Common myeloid progenitor, CD34-positive (primary cell): ENCODE results near the gene STRIP2.
"Not testable (repeated sequence)": the region's sequence is repeated elsewhere in the genome, so short reads cannot be mapped to it uniquely, and the experiment has no call there.

Experiments used
- CTCF ChIA-PET: fragments of 350-600 bp; sonication (Branson Sonifier 250); formaldehyde crosslinking; loops from one replicate; lab custom pipeline; 2021; ENCODE audit warnings: antibody characterized with exemption; lab: Charles Lee
- POLR2A ChIA-PET: fragments of 350-600 bp; sonication (Branson Sonifier 250); formaldehyde crosslinking; loops from one replicate; lab custom pipeline; 2021; ENCODE audit warnings: antibody characterized with exemption; lab: Charles Lee
- DNase-seq, 3 donors: peaks; one replicate each; pipeline versions ENCODE4 v3.0.0 to v3.0.0-alpha.2; 2013
- H3K27ac ChIP-seq, 2 experiments: 1 replicate in 1 of 2; 2 replicates in 1 of 2; pipeline ENCODE4 v1.7.0; 2013; ENCODE audit warnings: inconsistent platforms in 2 of 2, low read length in 2 of 2, mild to moderate bottlenecking in 2 of 2, low read depth in 1 of 2, moderate library complexity in 1 of 2; ENCODE audit not compliant: severe bottlenecking in 2 of 2, insufficient read depth in 1 of 2, poor library complexity in 1 of 2
- H3K27me3 ChIP-seq, 5 experiments: replicated peaks in 2 of 5; 1 replicate in 3 of 5; 2 replicates in 2 of 5; pipeline versions ENCODE4 v1.6.1 to v1.7.0; 2013; ENCODE audit warnings: low read length in 4 of 5, mild to moderate bottlenecking in 2 of 5, moderate library complexity in 2 of 5, inconsistent platforms in 1 of 5; ENCODE audit not compliant: insufficient read depth in 5 of 5, control insufficient read depth in 4 of 5
- H3K36me3 ChIP-seq, 4 experiments: 1 replicate in 2 of 4; 2 replicates in 2 of 4; pipeline versions ENCODE4 v1.6.1 to v1.7.0; 2013; ENCODE audit warnings: low read length in 3 of 4, control low read depth in 1 of 4, mild to moderate bottlenecking in 1 of 4; ENCODE audit not compliant: control insufficient read depth in 4 of 4, insufficient read depth in 4 of 4
- H3K4me1 ChIP-seq, 4 experiments: 1 replicate in 3 of 4; 2 replicates in 1 of 4; pipeline versions ENCODE4 v1.6.1 to v1.7.1; 2013; ENCODE audit warnings: low read length in 3 of 4, mild to moderate bottlenecking in 3 of 4, control low read depth in 1 of 4, inconsistent platforms in 1 of 4, moderate library complexity in 1 of 4; ENCODE audit not compliant: control insufficient read depth in 4 of 4, insufficient read depth in 4 of 4; ENCODE audit errors: control extremely low read depth in 1 of 4
- H3K4me3 ChIP-seq, 7 experiments: 1 replicate in 4 of 7; 2 replicates in 3 of 7; pipeline versions ENCODE4 v1.5.1 to v1.7.0; 2013; ENCODE audit warnings: mild to moderate bottlenecking in 7 of 7, low read length in 6 of 7, moderate library complexity in 6 of 7, inconsistent platforms in 2 of 7, low read depth in 2 of 7, control low read depth in 1 of 7; ENCODE audit not compliant: insufficient read depth in 4 of 7, control insufficient read depth in 1 of 7; ENCODE audit errors: extremely low read depth in 1 of 7
- H3K9me3 ChIP-seq, 5 experiments: 1 replicate in 4 of 5; 2 replicates in 1 of 5; pipeline versions ENCODE4 v1.6.1 to v1.7.1; 2013; ENCODE audit warnings: low read length in 4 of 5, mild to moderate bottlenecking in 2 of 5, inconsistent platforms in 1 of 5, low read depth in 1 of 5, moderate library complexity in 1 of 5; ENCODE audit not compliant: control insufficient read depth in 4 of 5, insufficient read depth in 2 of 5; ENCODE audit errors: control extremely low read depth in 1 of 5
- WGBS: methylation state at CpG from one replicate; pipeline ENCODE4 v1.1.5; 2013; ENCODE audit not compliant: insufficient coverage; 5-methylcytosine and 5-hydroxymethylcytosine counted together

The STRIP2 gene

GRCh38 chr7:129522971-129523340 is 88.7 kb downstream of the STRIP2 start:
- no peak for DNase-seq
- no peak overlapping the region for H3K27ac ChIP-seq
- ChIA-PET POLR2A (no interaction called here), CTCF (no interaction called here)
- 65% methylated on average over 5 of the region's 5 CpGs for WGBS
- no peaks in the 10 kb centered on the region for H3K36me3 ChIP-seq
- H3K4me1 ChIP-seq = no peaks in the 10 kb centered on the region
- no peaks in the 10 kb centered on the region for H3K9me3 ChIP-seq
- no peak overlapping the region for H3K4me3 ChIP-seq
- H3K27me3 ChIP-seq = peaks cover 0 to 17% (median 9%) of the 10 kb centered on the region in 5 experiments

- WGBS = no CpG with 5 or more reads among the region's 3 CpGs
- no peak for DNase-seq
- Histone ChIP-seq H3K4me1 (no peaks in the 10 kb centered on the region), H3K27ac (no peak overlapping the region), H3K36me3 (no peaks in the 10 kb centered on the region), H3K27me3 (peaks cover 0 to 17% (median 9%) of the 10 kb centered on the region in 5 experiments), H3K4me3 (no peak overlapping the region), H3K9me3 (no peaks in the 10 kb centered on the region)
- ChIA-PET POLR2A (no interaction called here), CTCF (interaction anchor here (1.6 kb wide), 1 partner anchor 164 kb away, joined by 4 read pairs; no protein-coding TSS in a partner anchor)
These were observed 89.7 kb downstream of the STRIP2 start for GRCh38 chr7:129523924-129524323.

- not testable (repeated sequence) for H3K4me1 ChIP-seq, H3K27ac ChIP-seq, H3K4me3 ChIP-seq, H3K9me3 ChIP-seq, H3K36me3 ChIP-seq
- DNase-seq = peak in 2 of 3 donors; percentile 30 to 36
- ChIA-PET CTCF (interaction anchor here (1.6 kb wide), 1 partner anchor 165 kb away, joined by 4 read pairs; no protein-coding TSS in a partner anchor), POLR2A (interaction anchor here (0.6 kb wide), 1 partner anchor 12 kb away, joined by 3 read pairs; no protein-coding TSS in a partner anchor)
- H3K27me3 ChIP-seq = peaks cover 0 to 17% (median 9%) of the 10 kb centered on the region in 5 experiments
- WGBS = 100% methylated on average over 1 of the region's 2 CpGs
These were observed 90.2 kb downstream of the STRIP2 start for GRCh38 chr7:129524405-129524804.

DNA sequence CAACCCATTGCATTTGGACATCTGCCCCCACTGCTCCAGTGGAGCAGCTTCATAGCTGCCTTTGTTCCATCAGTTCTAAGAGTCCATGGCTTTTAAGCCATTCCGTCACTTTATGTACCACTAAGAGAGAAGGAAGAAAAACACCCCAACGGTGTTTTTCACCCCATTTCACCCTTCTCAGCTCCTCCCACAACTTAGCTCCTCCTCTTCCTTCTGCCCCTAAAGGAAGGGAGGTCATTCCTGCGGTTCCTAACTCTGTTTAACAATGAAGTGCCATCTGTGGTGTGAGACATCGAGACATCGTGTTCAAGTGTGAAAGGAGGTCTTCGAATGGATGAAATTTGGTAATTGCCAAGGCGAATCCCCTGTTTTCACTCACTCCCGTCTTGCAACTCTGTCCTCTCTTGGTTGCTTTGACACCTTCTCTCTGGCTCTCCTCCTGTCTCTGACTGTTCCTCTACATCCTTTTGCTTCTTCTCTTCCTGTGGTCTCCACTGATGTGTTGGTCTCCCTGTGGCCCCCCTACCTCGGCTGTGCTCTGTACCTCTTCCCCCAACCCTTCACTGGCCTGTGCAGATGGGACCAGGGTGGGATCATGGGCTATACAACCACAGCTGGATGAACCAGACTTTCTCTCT is 91.1 kb downstream of the STRIP2 start:
- 100% methylated on average over 7 of the region's 9 CpGs for WGBS
- no peak overlapping the region for H3K4me3 ChIP-seq
- H3K27ac ChIP-seq = no peak overlapping the region
- no peaks in the 10 kb centered on the region for H3K36me3 ChIP-seq
- H3K27me3 ChIP-seq = peaks cover 0 to 17% (median 5%) of the 10 kb centered on the region in 5 experiments
- DNase-seq = no peak
- no peaks in the 10 kb centered on the region for H3K9me3 ChIP-seq
- no peaks in the 10 kb centered on the region for H3K4me1 ChIP-seq
- ChIA-PET CTCF (interaction anchor here (1.6 kb wide), 1 partner anchor 166 kb away, joined by 4 read pairs; no protein-coding TSS in a partner anchor), POLR2A (no interaction called here)

DNA sequence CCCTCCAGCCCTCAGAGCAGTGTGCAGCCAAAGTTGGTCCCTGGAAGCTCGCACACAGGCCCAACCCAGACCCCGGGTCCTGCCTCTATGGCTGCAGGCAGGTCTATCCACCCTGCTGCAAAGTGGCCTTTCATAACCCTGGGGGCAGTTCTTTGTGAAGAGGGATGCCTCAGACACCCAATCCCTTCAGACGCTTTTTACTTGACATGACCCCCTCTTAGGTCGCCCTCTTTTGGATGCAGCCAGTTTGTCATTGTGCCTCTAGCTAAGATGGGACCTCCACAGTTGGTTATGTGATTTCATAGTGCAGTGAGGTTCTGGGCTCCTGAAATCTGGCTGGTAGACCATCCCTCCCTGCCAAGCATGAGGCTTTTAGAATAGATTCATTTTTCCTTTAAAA is 95.4 kb downstream of the STRIP2 start:
- H3K4me3 ChIP-seq = no peak overlapping the region
- H3K36me3 ChIP-seq = no peaks in the 10 kb centered on the region
- H3K9me3 ChIP-seq = no peaks in the 10 kb centered on the region
- no peak overlapping the region for H3K27ac ChIP-seq
- H3K27me3 ChIP-seq = no peaks in the 10 kb centered on the region
- POLR2A ChIA-PET = no interaction called here
- CTCF ChIA-PET = no interaction called here
- no peaks in the 10 kb centered on the region for H3K4me1 ChIP-seq
- no peak for DNase-seq
- WGBS = 93% methylated on average over 4 of the region's 4 CpGs

- POLR2A ChIA-PET = no interaction called here
These were observed 96.7 kb downstream of the STRIP2 start for GRCh38 chr7:129530795-129531391.

DNA sequence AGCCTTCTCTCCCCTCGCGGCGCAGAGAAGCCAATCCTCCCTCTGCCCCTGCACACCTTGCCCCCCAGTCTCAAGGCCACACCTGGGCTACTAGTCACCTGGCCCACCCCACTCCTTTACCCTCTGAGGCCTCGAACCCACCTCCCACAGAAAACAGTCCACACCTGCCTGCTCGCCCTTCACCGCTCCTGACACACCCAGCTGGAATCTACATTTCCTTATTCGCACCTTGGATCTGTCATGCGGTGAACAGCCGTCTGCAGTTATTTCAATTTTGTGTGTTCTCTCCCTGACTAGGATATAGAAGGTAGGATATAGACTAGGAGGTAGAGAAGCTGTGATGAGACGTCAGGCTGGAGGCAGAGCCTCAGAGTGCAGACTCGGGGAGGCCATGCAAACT is 97.5 kb downstream of the STRIP2 start:
- 98% methylated on average over 7 of the region's 11 CpGs for WGBS
- Histone ChIP-seq H3K4me3 (no peak overlapping the region), H3K27ac (no peak overlapping the region), H3K36me3 (no peaks in the 10 kb centered on the region), H3K4me1 (peaks cover 0 to 15% (median 7%) of the 10 kb centered on the region in 4 experiments), H3K27me3 (no peaks in the 10 kb centered on the region), H3K9me3 (no peaks in the 10 kb centered on the region)
- ChIA-PET CTCF (interaction anchor here (1.0 to 1.2 kb wide), 2 partner anchors 9 to 15 kb away, joined by 3 read pairs; no protein-coding TSS in a partner anchor), POLR2A (no interaction called here)
- DNase-seq = no peak

More at GRCh38 chr7:129530795-129531391, 96.7 kb downstream of the STRIP2 start:
- Histone ChIP-seq H3K36me3 (no peaks in the 10 kb centered on the region), H3K4me3 (no peak overlapping the region), H3K27me3 (no peaks in the 10 kb centered on the region), H3K9me3 (no peaks in the 10 kb centered on the region), H3K27ac (no peak overlapping the region), H3K4me1 (peaks cover 0 to 9% (median 3%) of the 10 kb centered on the region in 4 experiments)
- CTCF ChIA-PET = no interaction called here
- peak in 2 of 3 donors; percentile 37 to 52 for DNase-seq
- 92% methylated on average over 5 of the region's 5 CpGs for WGBS
